ENCODE data around the gene CLEC4G. TPM values are rescaled to one million over a fixed set of nuclear protein-coding genes. Genes with fewer than 3 reads are reported as not detected.

The CLEC4G gene
- total RNA-seq, 1 donor from 2014 or later = 0.92 TPM

DNA sequence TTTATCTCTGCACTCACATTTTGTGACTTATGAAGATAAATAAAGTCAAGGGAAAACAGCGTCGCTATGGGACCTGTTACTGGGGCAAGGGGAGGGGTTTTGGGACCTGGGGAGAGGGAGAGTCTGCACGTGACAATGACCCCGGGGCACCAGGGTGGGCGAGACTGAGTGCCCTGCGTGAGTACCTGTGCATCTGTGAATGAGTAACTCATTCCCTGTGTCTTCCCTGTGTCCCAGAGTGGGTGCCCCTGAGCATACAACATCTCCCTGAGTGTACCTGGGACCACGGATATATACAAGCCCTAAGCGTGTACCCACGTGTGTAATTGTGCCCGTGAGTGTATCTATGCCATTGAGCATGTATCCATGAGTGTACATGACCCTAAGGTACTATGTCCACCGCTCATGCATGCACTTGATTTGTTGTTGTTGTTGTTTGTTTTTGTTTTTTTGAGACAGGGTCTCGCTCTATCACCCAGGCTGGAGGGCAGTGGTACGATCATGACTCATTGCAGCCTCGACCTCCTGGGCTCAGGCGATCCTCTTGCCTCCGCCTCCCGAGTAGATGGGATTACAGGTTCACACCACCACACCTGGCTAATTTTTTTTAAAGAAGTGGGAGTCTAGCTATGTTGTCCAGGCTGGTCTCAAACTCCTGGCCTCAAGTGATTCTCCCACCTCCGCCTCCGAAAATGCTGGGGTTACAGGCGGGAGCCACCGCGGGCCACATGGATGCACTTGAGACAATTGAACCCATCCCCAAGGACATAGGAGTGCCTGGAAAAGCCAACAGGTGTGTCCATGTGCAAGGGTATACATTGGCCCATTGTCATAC is 51.9 kb downstream of the CLEC4G start:
- no peak for DNase-seq (ENCODE audit: low spot score)
- intact Hi-C loops (cut with DNase I) = loop anchor here (2.0 to 5.0 kb wide), 2 partner anchors 27 to 113 kb away; no protein-coding TSS in a partner anchor

DNA sequence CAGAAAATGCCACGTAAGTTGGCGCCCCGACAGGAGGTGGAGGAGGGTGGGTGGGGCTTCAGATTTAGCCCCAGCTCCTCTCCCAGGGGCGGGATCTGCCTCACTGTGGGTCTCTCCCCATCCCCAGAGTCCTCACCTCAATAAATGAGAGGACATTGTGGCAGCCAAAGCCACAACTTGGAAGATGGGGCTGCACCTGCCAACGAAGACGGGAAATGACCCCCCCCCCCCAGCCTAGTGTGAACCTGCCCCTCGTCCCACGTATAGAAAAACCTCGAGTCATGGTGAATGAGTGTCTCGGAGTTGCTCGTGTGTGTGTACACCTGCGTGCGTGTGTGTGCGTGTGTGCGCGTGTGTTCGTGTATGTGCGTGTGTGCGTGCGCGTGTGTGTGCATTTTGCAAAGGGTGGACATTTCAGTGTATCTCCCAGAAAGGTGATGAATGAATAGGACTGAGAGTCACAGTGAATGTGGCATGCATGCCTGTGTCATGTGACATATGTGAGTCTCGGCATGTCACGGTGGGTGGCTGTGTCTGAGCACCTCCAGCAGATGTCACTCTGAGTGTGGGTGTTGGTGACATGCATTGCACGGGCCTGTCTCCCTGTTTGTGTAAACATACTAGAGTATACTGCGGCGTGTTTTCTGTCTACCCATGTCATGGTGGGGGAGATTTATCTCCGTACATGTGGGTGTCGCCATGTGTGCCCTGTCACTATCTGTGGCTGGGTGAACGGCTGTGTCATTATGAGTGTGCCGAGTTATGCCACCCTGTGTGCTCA is 52.7 kb downstream of the CLEC4G start:
- DNase-seq (ENCODE audit: low spot score) = no peak

More for the DNA sequence above, 52.7 kb downstream of the CLEC4G start:
- intact Hi-C loops (cut with DNase I) = loop anchor here (5.0 kb wide), 1 partner anchor 112 kb away; no protein-coding TSS in a partner anchor

Other genes with a start within 250 kb of the CLEC4G start
- gene PEX11G, start 243.1 kb downstream of the CLEC4G start, total RNA-seq = 1.9 TPM
- gene ZNF358, start 216.0 kb downstream of the CLEC4G start, total RNA-seq = 76.7 TPM
- gene MCOLN1, start 209.5 kb downstream of the CLEC4G start, total RNA-seq = 16.0 TPM
- 41.9 TPM for gene PNPLA6, start 196.4 kb downstream of the CLEC4G start, total RNA-seq
- gene CAMSAP3, start 136.2 kb downstream of the CLEC4G start, total RNA-seq = not detected
- gene XAB2, start 102.6 kb downstream of the CLEC4G start, total RNA-seq = 21.8 TPM
- 130 TPM for gene PET100, start 102.3 kb downstream of the CLEC4G start, total RNA-seq
- not detected for gene PCP2, start 98.4 kb downstream of the CLEC4G start, total RNA-seq
- 4.0 TPM for gene STXBP2, start 95.0 kb downstream of the CLEC4G start, total RNA-seq
- gene RETN, start 63.1 kb downstream of the CLEC4G start, total RNA-seq = 0.75 TPM
- gene MCEMP1, start 55.0 kb downstream of the CLEC4G start, total RNA-seq = 0.54 TPM
- 77.0 TPM for gene TRAPPC5, start 51.3 kb downstream of the CLEC4G start, total RNA-seq
- gene FCER2, start 30.0 kb downstream of the CLEC4G start, total RNA-seq = not detected
- gene CD209, start 15.4 kb upstream of the CLEC4G start, total RNA-seq = 7.6 TPM
- gene CLEC4M, start 31.1 kb upstream of the CLEC4G start, total RNA-seq = not detected
- gene EVI5L, start 98.1 kb upstream of the CLEC4G start, total RNA-seq = 23.6 TPM
- 0.13 TPM for gene PRR36, start 142.3 kb upstream of the CLEC4G start, total RNA-seq
- 0.30 TPM for gene LRRC8E, start 156.4 kb upstream of the CLEC4G start, total RNA-seq
- 28.6 TPM for gene MAP2K7, start 171.8 kb upstream of the CLEC4G start, total RNA-seq
- 3.0 TPM for gene TGFBR3L, start 182.7 kb upstream of the CLEC4G start, total RNA-seq
- gene SNAPC2, start 188.2 kb upstream of the CLEC4G start, total RNA-seq = 12.3 TPM
- 0.24 TPM for gene CTXN1, start 194.0 kb upstream of the CLEC4G start, total RNA-seq
- 82.6 TPM for gene TIMM44, start 211.6 kb upstream of the CLEC4G start, total RNA-seq